NCI-H2107 (cell line): ENCODE results near the gene UNC5CL.

Experiments used
- DNase-seq: peaks from one replicate; lab custom pipeline; 2025; lab: John Stamatoyannopoulos, UW

UNC5CL gene

DNA sequence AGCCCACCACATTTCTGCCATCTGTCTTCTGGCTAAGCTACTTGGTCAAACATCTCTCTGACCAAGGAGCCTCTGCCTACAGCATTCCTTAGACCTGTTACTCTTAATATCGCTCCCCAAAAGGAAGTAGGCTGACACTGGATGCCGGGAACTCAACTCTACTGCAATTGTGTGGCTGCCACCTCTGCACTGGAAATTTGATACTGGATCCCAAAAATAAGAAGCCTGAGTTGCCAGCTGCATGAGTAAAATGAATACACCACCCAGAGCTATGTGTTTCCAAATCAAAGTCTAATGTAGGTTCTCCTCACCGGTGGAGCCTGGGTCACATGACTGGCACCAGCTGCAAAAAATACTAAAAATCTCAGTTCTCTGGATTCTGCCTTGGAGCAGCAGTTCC is 36.9 kb downstream of the UNC5CL start:
- DNase-seq: no peak

DNA sequence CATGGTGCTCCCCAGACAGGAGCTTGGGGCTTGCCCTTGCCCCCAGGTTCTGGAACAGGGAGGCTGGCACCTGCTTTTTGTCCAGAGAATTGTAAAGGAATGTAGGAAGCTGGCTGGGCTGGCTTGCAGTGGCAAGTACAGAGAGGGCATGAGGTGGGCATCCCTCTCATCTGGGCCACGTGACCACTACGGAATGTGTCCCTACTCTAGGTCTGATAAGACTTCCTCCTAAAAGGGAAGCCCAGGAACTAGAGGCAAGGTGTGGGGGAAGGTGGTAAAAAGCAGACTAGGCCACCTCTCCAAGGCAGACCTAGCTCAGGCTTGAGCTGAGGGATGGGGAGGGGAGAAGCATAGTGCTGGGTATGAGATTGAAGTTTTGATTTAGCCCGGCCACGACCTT is 38.8 kb downstream of the UNC5CL start:
- DNase-seq: no peak

DNA sequence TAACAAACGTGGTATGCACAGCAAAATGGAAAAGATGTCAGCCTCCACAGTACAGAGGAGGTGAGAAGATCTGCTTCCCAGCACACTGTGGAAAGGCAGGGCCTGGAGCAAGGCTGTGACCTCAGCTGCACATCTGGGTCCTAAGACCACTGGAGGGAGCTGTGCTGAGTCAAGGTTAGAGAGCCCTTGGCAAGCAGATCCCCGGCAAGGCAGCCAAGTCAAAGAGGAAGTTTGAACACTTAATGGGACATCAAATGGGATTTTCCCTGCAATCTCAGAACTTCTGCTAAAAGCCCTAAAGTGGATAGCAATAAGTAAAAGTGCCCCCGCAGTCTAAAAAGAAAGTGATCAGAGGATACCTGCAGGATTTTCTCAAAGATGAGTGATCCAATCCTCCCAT is 39.5 kb downstream of the UNC5CL start:
- no peak for DNase-seq

DNA sequence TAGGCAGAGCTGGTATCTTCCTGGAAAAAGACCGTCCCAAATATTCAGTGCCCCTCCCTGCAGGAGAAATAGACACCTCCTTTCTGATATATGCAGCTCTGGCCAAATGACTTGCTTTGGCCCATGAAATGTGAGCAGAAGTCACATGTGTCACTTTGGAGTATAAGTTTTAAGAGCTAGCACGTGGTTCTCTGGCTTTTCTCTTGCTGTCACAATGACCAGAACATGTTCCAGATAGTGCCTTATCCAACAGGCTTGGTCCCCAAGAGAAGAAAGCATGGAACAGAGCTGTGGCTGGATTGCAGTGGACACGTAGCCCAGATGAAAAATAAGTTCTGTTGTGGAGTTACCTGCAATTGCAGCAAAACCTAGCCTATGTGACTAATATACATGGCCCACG is 40.4 kb downstream of the UNC5CL start:
- DNase-seq: no peak

DNA sequence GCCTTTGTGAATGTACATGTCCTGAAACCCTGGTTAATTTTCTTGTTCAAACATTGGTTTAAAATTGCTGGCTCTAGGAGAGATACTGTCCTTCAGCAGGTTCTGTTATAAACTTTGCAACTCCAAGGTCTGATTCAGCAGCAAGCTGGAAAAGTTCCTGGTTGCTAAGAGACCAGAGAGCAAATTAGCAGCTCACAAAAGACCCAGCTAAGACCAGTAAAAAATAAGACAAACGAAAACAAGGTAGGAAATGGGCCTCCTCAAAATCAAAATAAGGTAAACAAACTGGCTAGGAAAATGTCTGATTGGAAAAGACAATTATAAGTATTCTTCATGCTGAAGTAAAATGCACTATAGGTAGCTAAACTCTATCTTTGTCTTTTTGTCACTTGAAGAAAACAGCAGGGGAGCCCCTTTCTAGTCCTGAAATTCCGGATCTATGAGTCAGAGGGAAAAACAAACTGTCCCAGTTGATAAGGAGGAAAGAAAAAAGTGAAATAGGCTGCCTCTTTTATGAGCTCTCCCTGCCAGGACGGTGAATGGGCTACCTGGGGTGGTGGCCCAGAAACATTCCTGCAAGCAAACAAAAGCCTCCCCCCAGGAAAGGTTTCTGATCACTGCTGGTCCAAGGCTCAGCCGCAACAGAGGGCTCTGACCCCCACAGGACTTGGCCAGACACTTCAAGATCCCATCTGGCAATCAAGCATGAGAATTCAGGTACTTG is 41.6 kb downstream of the UNC5CL start:
- DNase-seq: no peak

DNA sequence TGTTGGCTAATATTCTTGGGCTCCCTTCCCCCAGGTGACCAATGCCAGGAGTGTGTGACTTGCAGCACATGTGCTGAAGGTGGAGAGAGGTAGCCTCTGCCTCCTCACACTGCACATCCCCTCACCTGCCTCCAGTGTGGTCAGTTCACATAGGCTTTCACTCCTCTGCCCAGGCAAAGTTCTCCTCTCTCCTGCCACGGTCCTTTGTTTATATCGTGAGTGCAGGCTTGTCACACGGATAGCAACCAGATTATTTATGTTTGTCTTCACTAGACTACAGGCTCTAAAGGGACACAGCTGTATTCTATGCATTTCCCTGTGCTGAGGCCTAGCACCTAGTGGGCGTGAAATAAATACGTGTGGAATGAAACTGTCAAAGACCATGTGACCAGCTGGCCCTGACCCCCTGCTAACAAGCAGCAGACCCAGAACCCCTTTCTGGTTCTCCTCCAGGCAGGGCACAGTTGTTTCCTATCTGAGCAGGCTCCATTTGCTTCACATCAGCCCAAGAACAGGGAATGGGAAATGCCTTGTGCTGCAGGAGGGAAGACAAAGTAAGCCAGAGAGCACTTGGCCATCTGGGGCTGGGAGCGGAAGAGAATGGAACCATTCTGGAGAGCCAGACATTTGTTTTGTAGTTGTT is 42.3 kb downstream of the UNC5CL start:
- DNase-seq: no peak

DNA sequence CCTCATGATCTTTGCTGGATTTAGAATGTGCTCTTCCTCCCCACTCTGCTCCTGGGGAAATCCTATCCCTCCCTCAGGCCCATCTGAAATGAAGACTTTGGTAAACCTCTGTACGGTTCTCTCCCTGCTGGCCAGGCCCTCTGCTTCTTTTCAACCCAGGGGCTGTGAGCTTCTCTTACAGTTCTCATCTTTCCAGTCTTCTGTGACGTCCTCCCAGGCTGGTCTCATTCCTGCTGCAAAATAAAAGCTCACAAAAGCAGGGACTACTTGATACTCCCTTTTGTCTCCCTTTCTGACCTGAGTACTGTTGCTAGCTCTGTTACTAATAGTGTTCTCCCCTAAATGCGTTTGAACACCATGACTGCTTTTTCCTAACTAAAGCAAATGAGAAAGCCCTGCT is 46.3 kb downstream of the UNC5CL start:
- no peak for DNase-seq

DNA sequence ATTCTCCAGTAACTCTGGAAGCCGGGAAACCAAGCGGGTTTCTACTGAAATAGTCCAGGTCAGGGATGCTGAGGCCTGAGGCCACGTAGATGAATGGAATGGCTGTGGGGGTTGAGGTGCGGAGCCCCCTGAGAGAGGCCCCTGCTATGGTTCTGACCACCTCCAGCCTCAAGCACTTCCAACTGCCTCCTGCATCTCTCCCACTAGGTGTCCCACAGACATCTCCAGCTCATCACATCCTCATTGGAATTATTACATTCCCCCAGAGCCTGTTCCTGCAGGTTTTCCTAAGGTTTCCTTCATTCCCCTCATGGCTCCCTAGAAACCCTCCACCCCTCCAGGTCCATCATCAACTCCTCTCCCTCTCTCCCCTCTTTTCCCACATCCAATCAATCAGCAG is 48.7 kb downstream of the UNC5CL start:
- no peak for DNase-seq

DNA sequence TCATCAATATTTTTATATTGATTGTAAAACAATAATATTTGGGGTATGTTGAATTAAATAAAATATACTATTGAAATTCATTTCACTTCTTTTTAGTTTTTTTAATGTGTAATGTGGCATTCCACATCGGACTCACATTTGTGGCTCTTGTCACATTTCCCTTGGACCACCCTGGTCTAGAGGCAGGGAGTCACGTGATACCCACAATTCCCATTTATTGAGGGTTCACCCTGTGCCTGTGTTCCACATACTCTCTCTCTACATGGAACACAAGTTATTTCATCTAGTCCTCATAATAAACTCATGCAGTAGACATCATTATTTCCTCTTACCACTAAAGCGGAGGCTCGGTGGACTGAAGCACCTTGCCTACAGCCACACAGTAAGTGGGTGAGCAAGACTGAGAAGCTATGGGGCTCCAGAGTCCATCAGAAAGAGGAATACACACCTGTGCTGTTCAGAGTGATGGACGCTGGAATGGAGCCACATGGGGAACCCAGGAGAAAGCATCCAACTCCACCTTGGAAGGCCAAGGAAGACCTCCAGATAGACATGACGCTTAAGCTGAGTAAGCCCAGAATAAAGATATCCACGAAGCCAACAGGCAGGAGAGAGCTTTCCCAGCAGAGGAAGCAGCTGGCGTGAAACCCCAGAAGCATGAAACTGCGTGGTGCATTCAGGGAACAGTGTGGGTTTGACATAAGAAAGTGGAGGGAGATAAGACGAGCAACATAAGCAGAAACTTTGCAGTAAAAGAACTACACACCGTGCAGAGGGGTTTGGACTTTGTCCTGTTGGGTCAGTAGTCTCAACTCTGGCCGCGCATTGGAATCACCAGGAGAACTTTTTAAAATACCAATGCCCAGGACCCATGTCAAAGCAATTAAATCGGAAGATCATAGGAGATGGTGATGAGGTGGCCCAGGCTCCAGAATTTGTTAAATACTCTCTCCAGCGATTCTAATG is 49.5 kb downstream of the UNC5CL start:
- no peak for DNase-seq

DNA sequence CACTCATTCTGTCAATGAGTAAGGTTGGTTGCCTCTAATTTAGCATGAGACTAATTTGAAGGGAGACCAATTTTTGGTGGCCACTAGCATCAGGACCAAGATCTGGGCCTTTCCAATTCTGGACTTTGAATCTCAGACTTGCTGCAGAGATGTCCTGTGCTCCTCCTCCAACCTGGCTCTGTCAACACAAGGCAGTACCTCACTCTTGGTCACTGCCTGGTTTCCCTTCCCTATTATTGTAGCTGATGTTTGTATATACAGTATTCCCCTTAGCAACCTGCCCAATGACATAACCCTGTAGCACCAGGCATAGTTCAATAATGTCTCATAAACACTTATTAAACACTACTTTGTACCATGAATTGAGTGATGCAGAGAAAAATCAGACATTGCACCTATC is 50.4 kb downstream of the UNC5CL start:
- DNase-seq: no peak

DNA sequence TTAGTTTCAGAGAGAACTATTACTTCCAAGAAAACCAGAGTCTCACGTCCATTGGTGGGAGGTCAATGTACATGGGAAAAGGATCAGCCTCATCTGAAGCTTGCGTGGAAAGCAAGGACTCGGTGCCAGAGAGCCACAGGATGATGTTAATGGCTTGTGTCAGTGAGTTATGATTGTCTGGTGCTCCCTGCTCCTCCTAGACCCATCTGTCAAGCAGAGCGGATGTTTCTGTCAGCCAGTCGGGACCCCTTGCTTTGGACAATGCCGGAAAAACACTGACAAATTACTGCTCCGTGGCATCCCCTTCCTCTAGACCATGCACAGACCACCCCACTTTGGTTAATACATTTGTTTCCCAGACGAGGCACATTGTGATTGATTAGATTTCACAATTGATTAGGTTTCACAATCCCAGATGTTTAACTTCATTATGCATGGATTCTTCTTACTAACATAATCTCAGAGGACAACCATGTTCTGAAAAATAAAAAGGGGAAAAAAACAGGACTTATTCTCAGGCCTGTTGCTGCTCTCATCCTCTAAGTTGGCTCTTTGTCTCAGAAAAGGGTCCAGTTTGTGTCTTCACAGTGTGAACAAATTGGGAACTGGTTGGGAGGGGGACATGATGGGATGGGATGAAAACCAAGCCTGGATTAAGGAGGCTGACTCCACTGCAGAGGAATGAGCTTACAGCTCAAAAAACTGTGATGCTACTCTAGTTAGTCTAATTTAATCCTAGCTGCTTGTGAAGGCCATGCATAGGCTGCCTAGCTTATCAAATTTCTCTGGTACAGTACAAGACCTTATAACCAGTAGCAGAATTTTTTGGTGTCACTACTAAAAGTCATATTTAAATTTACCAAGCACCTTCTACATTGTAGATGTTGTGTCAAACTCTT is 51.9 kb downstream of the UNC5CL start:
- no peak for DNase-seq

DNA sequence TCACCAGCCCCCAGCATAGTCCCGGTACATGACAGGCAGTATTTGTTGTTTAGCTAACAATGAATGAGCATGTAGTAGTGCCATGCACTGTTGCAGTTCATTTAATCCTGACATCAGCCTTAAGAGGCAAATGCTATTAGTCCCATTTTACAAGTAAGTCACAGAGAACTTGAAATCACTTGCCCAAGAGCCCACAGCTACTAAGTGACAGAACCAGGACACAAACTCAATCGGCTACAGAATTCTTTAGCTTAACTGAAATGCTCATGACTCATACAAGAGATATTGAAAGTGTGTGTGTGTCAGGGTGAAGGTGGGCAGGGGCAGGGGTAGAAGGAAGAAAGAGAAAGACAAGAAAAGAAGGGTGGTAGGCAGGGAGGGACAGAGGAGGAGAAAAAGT is 52.7 kb downstream of the UNC5CL start:
- DNase-seq: no peak

DNA sequence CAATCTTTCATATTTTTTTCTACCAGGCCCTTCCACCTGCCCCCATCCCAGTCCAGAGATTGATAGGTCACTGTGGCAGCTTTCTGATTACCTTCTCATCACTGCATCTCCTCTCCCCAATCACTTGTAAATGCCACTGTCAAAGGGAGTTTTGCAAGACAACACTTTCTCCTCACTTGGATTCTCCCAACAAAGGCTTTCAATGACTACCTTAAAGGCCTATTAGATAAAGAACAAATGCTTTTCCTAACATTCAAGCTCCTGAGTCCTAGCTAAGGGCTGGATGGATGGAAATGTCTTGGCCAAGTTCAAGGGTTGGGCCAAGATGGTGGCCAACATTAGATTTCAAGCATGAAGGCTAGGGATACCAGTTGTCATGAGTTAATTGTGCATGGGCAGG is 55.3 kb downstream of the UNC5CL start:
- DNase-seq: no peak

DNA sequence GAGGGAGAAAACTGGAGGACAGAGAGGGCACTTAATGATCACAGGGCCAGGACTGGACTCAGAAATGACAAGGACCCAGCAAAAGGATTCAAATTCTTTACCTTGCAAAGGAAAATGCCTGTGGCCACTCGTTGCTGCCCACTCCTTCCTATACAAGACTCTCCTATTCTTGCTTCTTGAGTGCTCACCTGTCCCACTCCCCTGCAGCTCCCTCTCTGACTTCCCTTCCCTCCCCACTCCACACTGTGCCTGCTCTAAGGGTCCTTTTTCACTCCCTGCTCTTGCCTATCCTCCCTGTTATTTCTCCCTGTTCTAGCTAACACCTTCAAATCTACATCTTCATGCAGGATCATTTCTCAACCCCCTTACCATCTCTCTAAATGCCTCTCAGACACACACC is 56.1 kb downstream of the UNC5CL start:
- DNase-seq: no peak

DNA sequence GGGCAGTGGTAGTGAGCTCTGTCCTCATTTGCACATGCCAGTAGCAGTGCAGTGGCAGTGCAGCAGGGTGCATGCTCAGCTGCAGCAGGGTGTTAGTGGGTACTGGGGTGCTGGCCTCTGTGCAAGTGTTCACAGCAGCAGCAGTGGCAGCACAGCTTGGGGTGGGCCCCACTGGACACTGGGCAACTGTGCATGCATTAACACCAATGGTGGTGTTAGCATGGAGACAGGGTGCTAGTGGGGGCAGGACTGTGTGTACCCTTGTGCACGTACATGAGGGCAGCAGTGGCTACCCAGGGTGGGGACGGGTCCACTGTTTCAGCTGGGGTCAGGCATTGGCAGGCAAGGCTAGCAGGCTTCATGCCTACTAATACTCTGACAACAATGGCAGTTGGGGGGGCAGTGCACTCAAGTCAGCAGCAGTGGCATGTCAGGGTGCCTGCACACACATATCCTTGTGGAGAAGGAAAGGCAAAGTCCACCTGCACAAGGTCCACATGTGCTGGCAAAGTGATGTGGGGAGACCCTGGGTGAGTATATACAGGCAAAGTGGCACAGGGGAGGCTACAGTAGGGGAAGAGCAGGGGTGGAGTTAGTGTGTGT is 60.2 kb downstream of the UNC5CL start:
- DNase-seq: no peak

DNA sequence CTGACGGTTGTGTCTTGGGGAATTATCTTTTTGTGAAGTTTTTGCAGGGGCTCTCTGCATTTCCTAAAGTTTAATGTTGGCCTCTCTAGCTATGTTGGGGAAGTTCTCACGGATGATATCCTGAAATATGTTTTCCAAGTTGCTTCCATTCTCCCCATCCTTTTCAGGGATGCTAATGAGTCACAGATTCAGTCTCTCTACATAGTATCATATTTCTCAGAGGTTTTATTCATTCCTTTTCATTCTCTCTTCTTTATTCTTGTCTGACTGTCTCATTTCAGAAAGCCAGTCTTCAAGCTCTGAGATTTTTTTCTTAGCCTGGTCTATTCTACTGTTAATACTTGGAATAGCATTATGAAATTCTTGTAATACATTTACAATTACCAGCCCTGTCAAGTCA is 61.3 kb downstream of the UNC5CL start:
- DNase-seq: no peak

DNA sequence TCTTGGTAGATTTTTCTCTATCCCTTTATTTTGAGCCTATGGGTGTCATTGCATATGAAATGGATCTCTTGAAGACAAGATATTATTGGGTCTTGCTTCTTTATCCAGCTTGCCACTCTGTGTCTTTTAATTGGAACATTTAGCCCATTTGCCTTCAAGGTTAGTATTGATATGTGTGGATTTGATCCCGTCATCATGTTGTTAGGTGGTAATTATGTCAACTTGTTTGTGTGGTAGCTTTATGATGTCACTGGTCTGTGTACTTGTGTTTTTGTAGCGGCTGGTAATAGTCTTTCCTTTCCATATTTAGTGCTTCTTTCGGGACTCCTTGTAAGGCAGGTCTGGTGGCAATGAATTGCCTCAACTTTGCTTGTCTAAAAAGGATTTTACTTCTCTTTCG is 61.9 kb downstream of the UNC5CL start:
- no peak for DNase-seq
